Adrenal gland (tissue), 12 donors: ENCODE data around the gene MDGA2. TPM values are rescaled to one million over a fixed set of nuclear protein-coding genes. Genes with fewer than 3 reads are reported as not detected.

Experiments
- DNase-seq, 7 donors: peaks; one replicate each; pipeline ENCODE4 v3.0.0-alpha.2; 2019 to 2020
- H3K27ac ChIP-seq, 5 donors: fragments of 200-600 bp; sonication (generic) in 4 of 5; 1 replicate in 3 of 5; 2 replicates in 2 of 5; pipeline versions ENCODE4 v1.5.1 to v1.8.0; 2016 to 2020; ENCODE audit warnings: mild to moderate bottlenecking in 1 of 5
- H3K27me3 ChIP-seq: fragments of 200-600 bp; 2 replicates; pipeline ENCODE4 v1.8.0; 2021
- H3K36me3 ChIP-seq, 2 donors: fragments of 200-600 bp; replicated peaks in 1 of 2; 1 replicate in 1 of 2; 2 replicates in 1 of 2; pipeline versions ENCODE4 v1.5.1 to v1.8.0; 2018 to 2022
- H3K4me1 ChIP-seq, 2 donors: fragments of 200-600 bp; replicated peaks in 1 of 2; 1 replicate in 1 of 2; 2 replicates in 1 of 2; pipeline versions ENCODE4 v1.5.1 to v1.8.0; 2018 to 2021
- H3K4me3 ChIP-seq, 4 donors: fragments of 200-600 bp; sonication (generic) in 3 of 4; one replicate each; pipeline ENCODE4 v1.5.1; 2016 to 2018
- H3K9me3 ChIP-seq, 3 donors: fragments of 200-600 bp; sonication (generic) in 1 of 3; replicated peaks in 1 of 3; 1 replicate in 2 of 3; 2 replicates in 1 of 3; pipeline versions ENCODE4 v1.5.1 to v1.8.0; 2016 to 2021
- POLR2A ChIP-seq, 2 donors: fragments of 450-650 bp; IDR thresholded peaks; one replicate each; pipeline ENCODE4 v1.6.1; 2017; ENCODE audit warnings: antibody characterized with exemption in 2 of 2, mild to moderate bottlenecking in 2 of 2, moderate library complexity in 1 of 2
- WGBS, 4 donors: extraction: QIAGEN DNeasy Blood & Tissue Kit in 2 of 4; methylation state at CpG; one replicate each; pipeline versions ENCODE4 v1.1.5 to v1.1.7; 2013 to 2017; 5-methylcytosine and 5-hydroxymethylcytosine counted together
- intact Hi-C, 2 donors: fragments of 100-400 bp; cut with DNase I; formaldehyde crosslinking; loops; one replicate each; pipeline versions ENCODE4 v1.14.1 to v1.15.0; 2022 to 2023
- polyA plus RNA-seq, 3 donors: library from polyadenylated mRNA; stranded (reverse); fragments of 200-250 nt in 2 of 3; fragments of 350-450 nt in 1 of 3; fragmentation: Illumina TruSeq in 1 of 3; extraction: RNeasy Lipid Tissue Mini Kit (QIAGEN cat#74804) in 1 of 3; gene quantifications; one replicate each; pipeline ENCODE4 v1.2.3, GENCODE V29; 2013 to 2014
- total RNA-seq, 9 donors: library from RNA; depleted of rRNA in 4 of 9; stranded (reverse); fragments of >200 nt in 4 of 9; fragments of 120-200 nt in 1 of 9; fragmentation: NEBNext Ultra II Directional in 1 of 9; extraction: Animal tissue kit (Norgen Biotek cat#: 25700) in 1 of 9; gene quantifications; one replicate each; pipeline versions ENCODE4 v1.1.0 to v1.2.4, GENCODE V29; 2013 to 2023
- TF ChIP-seq, protein P1 (sequence below), 6 experiments: fragments of 450-650 bp in 4 of 6; fragments of 200-600 bp in 2 of 6; sonication (generic) in 1 of 6; IDR thresholded peaks; 1 replicate in 5 of 6; 2 replicates in 1 of 6; pipeline versions ENCODE4 v1.5.1 to v1.8.0; 2016 to 2021; ENCODE audit warnings: antibody characterized with exemption in 6 of 6, mild to moderate bottlenecking in 2 of 6, moderate library complexity in 1 of 6
- donor health status: healthy with polysubstance abuse.
- donor health status: Bipolar disorder and iron deficiency.
- donor health status: DM: yes; HTN: yes; CAD: no.
- donor health status: DM: no; HTN: no; CAD: no.
- donor health status: DM: no; HTN: no; CAD: no.
- donor health status: DM: yes; HTN: yes; CAD: no.

The MDGA2 gene
- total and polyA plus RNA-seq, 12 donors: 0.08 to 3.5 (median 0.34) TPM; not detected in 5

DNA sequence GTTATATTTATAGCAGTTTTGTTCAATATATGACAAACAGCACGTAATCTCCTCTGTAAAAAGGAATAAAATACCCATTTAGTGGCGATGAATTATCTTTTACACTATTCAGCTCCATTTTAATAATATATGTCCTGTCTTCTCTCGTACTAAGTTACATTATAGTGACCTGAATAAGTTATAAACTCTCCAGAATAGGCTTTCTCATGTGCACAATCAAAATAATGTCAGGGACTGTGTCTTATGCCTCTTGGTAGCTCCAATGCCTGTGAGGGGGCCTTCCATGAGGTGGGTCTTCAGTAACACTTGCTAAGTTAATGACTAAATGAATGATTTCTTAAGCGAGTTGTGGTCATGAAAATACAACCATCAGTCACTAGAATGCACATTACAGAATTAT, 150.9 kb downstream of the MDGA2 start:
- Histone ChIP-seq H3K27ac (no peak overlapping the region), H3K4me3 (no peak overlapping the region), H3K27me3 (no peaks in the 10 kb centered on the region), H3K36me3 (no peaks in the 10 kb centered on the region), H3K9me3 (no peaks in the 10 kb centered on the region), H3K4me1 (no peaks in the 10 kb centered on the region)
- no peak for TF ChIP-seq POLR2A (IDR thresholded peaks at IDR 0.05)
- TF ChIP-seq, protein P1, sequence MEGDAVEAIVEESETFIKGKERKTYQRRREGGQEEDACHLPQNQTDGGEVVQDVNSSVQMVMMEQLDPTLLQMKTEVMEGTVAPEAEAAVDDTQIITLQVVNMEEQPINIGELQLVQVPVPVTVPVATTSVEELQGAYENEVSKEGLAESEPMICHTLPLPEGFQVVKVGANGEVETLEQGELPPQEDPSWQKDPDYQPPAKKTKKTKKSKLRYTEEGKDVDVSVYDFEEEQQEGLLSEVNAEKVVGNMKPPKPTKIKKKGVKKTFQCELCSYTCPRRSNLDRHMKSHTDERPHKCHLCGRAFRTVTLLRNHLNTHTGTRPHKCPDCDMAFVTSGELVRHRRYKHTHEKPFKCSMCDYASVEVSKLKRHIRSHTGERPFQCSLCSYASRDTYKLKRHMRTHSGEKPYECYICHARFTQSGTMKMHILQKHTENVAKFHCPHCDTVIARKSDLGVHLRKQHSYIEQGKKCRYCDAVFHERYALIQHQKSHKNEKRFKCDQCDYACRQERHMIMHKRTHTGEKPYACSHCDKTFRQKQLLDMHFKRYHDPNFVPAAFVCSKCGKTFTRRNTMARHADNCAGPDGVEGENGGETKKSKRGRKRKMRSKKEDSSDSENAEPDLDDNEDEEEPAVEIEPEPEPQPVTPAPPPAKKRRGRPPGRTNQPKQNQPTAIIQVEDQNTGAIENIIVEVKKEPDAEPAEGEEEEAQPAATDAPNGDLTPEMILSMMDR (IDR thresholded peaks at IDR 0.05): no peak
- 68 to 81% (median 76%) methylated on average over 4 of the region's 4 CpGs for WGBS, 4 donors
- DNase-seq: no peak
- intact Hi-C loops: no loop called here

DNA sequence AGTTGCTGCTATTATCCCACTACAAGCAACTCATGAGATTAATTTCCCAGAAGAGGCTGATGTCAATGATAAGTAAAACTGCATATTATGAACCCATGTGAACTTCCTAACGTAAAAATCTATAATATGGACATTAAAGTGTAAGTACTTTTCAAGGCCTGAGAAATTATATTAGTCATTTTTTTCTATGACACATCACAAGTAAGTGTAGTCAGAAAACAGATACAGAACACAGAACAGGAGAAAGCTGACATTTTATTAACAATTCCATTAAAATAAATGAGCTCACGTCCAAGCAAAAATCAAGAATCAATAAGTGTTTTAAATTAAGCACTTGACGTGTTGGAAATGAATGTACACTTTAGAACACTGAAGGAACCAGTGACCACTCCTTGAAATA, 155.0 kb downstream of the MDGA2 start:
- H3K27ac ChIP-seq: no peak overlapping the region
- no peaks in the 10 kb centered on the region for H3K4me1 ChIP-seq
- intact Hi-C loops: no loop called here
- H3K4me3 ChIP-seq: no peak overlapping the region
- no peaks in the 10 kb centered on the region for H3K27me3 ChIP-seq
- no peak for TF ChIP-seq POLR2A (IDR thresholded peaks at IDR 0.05)
- TF ChIP-seq, protein P1 (IDR thresholded peaks at IDR 0.05): no peak
- H3K36me3 ChIP-seq: no peaks in the 10 kb centered on the region
- no peaks in the 10 kb centered on the region for H3K9me3 ChIP-seq
- 65 to 76% (median 71%) methylated on average over 3 of the region's 3 CpGs for WGBS, 4 donors
- no peak for DNase-seq

DNA sequence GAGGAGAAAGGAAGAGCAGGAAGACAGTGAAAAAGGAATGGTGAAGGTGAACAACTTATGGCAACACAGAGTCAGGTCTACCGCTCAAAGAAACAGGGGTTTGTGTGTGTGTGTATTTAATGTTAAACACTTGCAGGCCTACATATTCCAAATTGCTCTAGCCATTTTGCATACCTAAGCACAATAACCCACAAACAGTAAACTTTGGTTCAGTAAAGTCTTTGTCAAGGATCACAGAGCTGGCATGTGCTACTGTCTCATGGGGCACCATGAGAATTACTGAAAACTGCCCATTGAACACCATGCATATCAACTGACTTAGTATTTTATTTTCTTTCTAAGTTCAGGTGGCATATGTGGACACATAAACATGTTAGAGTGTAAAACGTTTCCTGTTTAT, 163.6 kb downstream of the MDGA2 start:
- no peaks in the 10 kb centered on the region for H3K27me3 ChIP-seq
- TF ChIP-seq, protein P1 (IDR thresholded peaks at IDR 0.05): no peak
- no peak for TF ChIP-seq POLR2A (IDR thresholded peaks at IDR 0.05)
- intact Hi-C loops: no loop called here
- H3K36me3 ChIP-seq: no peaks in the 10 kb centered on the region
- no peaks in the 10 kb centered on the region for H3K9me3 ChIP-seq
- 67 to 81% (median 75%) methylated on average over 2 of the region's 2 CpGs for WGBS, 4 donors
- H3K4me1 ChIP-seq: no peaks in the 10 kb centered on the region
- no peak overlapping the region for H3K27ac ChIP-seq
- no peak for DNase-seq
- H3K4me3 ChIP-seq: no peak overlapping the region

DNA sequence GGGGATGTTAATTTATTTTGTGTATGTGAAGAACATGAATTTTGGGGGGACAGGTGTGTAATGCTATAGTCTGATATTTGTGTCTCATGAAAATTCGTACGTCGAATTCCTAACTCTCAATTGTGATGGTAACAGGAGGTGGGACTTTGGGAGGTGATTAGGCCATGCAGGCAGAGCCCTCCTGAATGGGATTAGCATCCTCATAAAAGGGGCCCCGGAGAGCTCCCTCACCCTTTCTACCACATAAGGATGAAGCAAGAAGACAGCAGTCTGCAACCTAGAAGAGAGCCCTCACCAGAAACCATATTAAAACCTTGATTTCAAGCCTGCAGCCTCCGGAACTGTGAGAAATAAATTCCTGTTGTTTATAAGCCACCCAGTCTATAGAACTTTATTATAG, 165.4 kb downstream of the MDGA2 start:
- Histone ChIP-seq H3K9me3 (no peaks in the 10 kb centered on the region), H3K27ac (no peak overlapping the region), H3K36me3 (no peaks in the 10 kb centered on the region), H3K27me3 (no peaks in the 10 kb centered on the region), H3K4me3 (no peak overlapping the region), H3K4me1 (no peaks in the 10 kb centered on the region)
- no peak for DNase-seq
- intact Hi-C loops: no loop called here
- WGBS, 4 donors: 70 to 83% (median 80%) methylated on average over 5 of the region's 5 CpGs
- TF ChIP-seq POLR2A (IDR thresholded peaks at IDR 0.05): no peak
- TF ChIP-seq, protein P1 (IDR thresholded peaks at IDR 0.05): no peak
